ENCODE measurements around the gene SLC16A13.

SLC16A13 gene

GRCh38 chr17:7016886-7017826, 18.7 kb upstream of the SLC16A13 start:
- ChIA-PET POLR2A (interaction anchor here (1.4 kb wide), 1 partner anchor 18 kb away, joined by 7 read pairs; the partner anchor contains the start of gene SLC16A13), CTCF (interaction anchor here (1.0 kb wide), 1 partner anchor 103 kb away, joined by 3 read pairs; no protein-coding TSS in a partner anchor)
- TF ChIP-seq TARDBP (IDR thresholded peaks at IDR 0.05) = no peak
- DNase-seq (ENCODE audit: extremely low spot score) = no peak

DNA sequence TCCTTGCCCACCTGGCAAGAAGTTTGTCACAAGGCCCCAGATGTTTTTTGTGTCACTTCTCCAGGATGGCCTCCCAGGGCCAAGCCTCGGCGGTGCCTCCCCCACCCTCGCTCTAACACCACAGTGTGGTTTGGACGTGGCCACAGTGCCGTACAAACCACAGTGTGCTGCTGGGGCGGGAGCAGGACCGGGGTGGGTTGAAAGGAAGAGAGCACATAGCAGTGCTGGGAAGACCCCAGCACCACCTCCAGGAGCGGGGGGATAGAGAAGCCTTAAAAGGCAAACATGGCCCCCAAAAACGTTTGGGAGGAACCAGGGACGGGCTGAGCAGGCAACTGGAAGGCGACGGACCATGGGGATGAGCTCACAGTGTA, 18.0 kb upstream of the SLC16A13 start:
- no peak for DNase-seq (ENCODE audit: extremely low spot score)
- CTCF ChIA-PET = interaction anchor here (1.0 kb wide), 1 partner anchor 103 kb away, joined by 3 read pairs; no protein-coding TSS in a partner anchor
- POLR2A ChIA-PET = interaction anchor here (1.2 kb wide), 1 partner anchor 18 kb away, joined by 3 read pairs; the partner anchor contains the start of gene SLC16A13
- TF ChIP-seq HDGF (IDR thresholded peaks at IDR 0.05; ENCODE audit: borderline replicate concordance) = no peak
- TF ChIP-seq FOXA1 (IDR thresholded peaks at IDR 0.05) = no peak
- TF ChIP-seq, protein P1, sequence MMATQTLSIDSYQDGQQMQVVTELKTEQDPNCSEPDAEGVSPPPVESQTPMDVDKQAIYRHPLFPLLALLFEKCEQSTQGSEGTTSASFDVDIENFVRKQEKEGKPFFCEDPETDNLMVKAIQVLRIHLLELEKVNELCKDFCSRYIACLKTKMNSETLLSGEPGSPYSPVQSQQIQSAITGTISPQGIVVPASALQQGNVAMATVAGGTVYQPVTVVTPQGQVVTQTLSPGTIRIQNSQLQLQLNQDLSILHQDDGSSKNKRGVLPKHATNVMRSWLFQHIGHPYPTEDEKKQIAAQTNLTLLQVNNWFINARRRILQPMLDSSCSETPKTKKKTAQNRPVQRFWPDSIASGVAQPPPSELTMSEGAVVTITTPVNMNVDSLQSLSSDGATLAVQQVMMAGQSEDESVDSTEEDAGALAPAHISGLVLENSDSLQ (IDR thresholded peaks at IDR 0.05) = no peak
- no peak for TF ChIP-seq NFRKB (IDR thresholded peaks at IDR 0.05)
- TF ChIP-seq ELF4 (IDR thresholded peaks at IDR 0.05) = no peak
- no peak for TF ChIP-seq SUZ12 (IDR thresholded peaks at IDR 0.05)
- no peak for TF ChIP-seq BHLHE40 (IDR thresholded peaks at IDR 0.05; ENCODE audit: borderline replicate concordance)

DNA sequence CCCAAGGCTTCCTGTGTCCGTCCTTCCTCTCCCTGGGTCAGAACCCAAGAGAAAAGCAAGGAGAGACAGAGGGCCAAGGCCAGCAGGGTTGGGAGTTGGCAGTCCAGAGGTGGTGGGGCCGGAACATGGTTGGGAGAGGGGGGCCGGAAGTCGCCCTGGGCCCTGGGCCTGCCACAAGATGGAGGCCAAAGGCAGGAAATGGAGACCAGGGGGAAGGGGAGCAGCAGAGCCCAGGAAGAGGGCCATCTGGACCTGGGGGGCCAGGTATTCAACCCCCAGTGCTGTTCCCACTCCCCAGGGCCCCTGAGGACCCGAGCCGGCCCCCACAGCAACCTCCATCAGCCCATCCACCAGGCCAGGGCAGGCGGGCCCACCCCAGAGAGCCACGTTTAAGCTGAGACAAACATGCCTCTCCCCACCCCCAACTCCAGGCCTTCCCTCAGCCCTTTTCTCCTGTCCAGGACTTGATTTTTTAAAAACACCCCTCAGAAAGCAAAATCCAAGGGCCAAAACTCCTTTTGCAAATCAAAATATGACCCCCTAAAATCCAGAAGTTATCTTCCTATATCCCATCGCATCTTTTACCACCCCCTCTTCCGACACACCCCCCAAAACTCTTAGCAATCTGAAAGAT, 17.4 kb upstream of the SLC16A13 start:
- TF ChIP-seq FOXM1 (IDR thresholded peaks at IDR 0.05; ENCODE audit: borderline replicate concordance) (no peak), HDGF (IDR thresholded peaks at IDR 0.05; ENCODE audit: borderline replicate concordance) (no peak), TARDBP (IDR thresholded peaks at IDR 0.05) (no peak), SP1 (IDR thresholded peaks at IDR 0.05) (no peak), ZNF384 (IDR thresholded peaks at IDR 0.05) (no peak), FOXA1 (IDR thresholded peaks at IDR 0.05) (no peak), BHLHE40 (IDR thresholded peaks at IDR 0.05; ENCODE audit: borderline replicate concordance) (no peak), NFRKB (IDR thresholded peaks at IDR 0.05) (no peak), SUZ12 (IDR thresholded peaks at IDR 0.05) (no peak), FOXK2 (IDR thresholded peaks at IDR 0.05) (no peak), ELF4 (IDR thresholded peaks at IDR 0.05) (no peak), ARNT (IDR thresholded peaks at IDR 0.05) (no peak)
- TF ChIP-seq, protein P1 (IDR thresholded peaks at IDR 0.05) = no peak
- ChIA-PET POLR2A (interaction anchor here (1.2 kb wide), 1 partner anchor 17 kb away, joined by 3 read pairs; the partner anchor contains the start of gene SLC16A13), CTCF (no interaction called here)
- no peak for DNase-seq (ENCODE audit: extremely low spot score)

DNA sequence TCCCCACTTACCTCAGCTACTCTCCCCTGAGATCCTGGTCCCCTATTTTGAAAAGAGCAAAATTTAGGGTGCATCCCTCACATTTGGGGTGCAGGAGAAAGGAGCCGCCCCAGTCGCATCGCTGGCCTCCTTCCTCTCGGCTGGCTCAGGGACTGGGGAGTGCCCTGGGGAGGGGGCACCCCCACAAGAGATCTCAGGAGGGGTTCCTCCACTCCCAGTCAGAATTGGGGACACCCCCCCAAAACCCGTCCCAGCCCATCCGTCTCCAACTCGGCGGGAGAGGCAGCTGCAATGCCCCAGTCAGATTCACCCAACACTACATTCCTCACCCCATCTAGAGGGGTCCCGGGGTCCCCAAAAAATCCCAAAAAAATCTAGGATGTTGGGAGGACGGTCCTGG, 16.4 kb upstream of the SLC16A13 start:
- TF ChIP-seq ARNT (IDR thresholded peaks at IDR 0.05) (no peak), FOXA1 (IDR thresholded peaks at IDR 0.05) (no peak), FOXK2 (IDR thresholded peaks at IDR 0.05) (no peak), FOXM1 (IDR thresholded peaks at IDR 0.05; ENCODE audit: borderline replicate concordance) (no peak), LEF1 (IDR thresholded peaks at IDR 0.05; ENCODE audit: borderline replicate concordance) (no peak), NFRKB (IDR thresholded peaks at IDR 0.05) (no peak), TARDBP (IDR thresholded peaks at IDR 0.05) (no peak), SP1 (IDR thresholded peaks at IDR 0.05) (no peak), L3MBTL2 (conservative IDR thresholded peaks at IDR 0.05) (no peak)
- ChIA-PET POLR2A (interaction anchor here (3.4 kb wide), 1 partner anchor 16 kb away, joined by 19 read pairs; the partner anchor contains the start of gene SLC16A13), CTCF (interaction anchor here (1.0 kb wide), 1 partner anchor 26 kb away, joined by 4 read pairs; no protein-coding TSS in a partner anchor)
- DNase-seq (ENCODE audit: extremely low spot score) = no peak

GRCh38 chr17:7019839-7020519, 15.8 kb upstream of the SLC16A13 start:
- CTCF ChIA-PET = interaction anchor here (1.0 to 1.8 kb wide), 3 partner anchors 18 to 109 kb away, joined by 4 to 7 read pairs (median 4); no protein-coding TSS in a partner anchor
- peak; percentile 74 for DNase-seq (ENCODE audit: extremely low spot score)
- POLR2A ChIA-PET = interaction anchor here (1.0 to 3.4 kb wide), 2 partner anchors 16 to 106 kb away, joined by 4 to 19 read pairs; partner anchors contain the start of gene SLC16A13
- no peak for TF ChIP-seq FOXK2 (IDR thresholded peaks at IDR 0.05)
- TF ChIP-seq ZNF384 (IDR thresholded peaks at IDR 0.05) = peak; percentile 68; the same call in 1 of the 2 replicates

GRCh38 chr17:7020894-7021664, 14.7 kb upstream of the SLC16A13 start:
- ChIA-PET POLR2A (interaction anchor here (0.8 to 3.4 kb wide), 7 partner anchors 8 to 414 kb away, joined by 3 to 19 read pairs (median 4); partner anchors contain the start of genes RNASEK, SLC16A13 and TMEM102), CTCF (interaction anchor here (0.6 to 1.8 kb wide), 7 partner anchors 12 to 168 kb away, joined by 3 to 10 read pairs (median 4); partner anchors contain the start of gene SLC16A13)

More at GRCh38 chr17:7020894-7021664, 14.7 kb upstream of the SLC16A13 start:
- TF ChIP-seq FOXK2 (IDR thresholded peaks at IDR 0.05) = no peak
- TF ChIP-seq NFRKB (IDR thresholded peaks at IDR 0.05) = no peak
- TF ChIP-seq SP1 (IDR thresholded peaks at IDR 0.05) = no peak
- TF ChIP-seq ARNT (IDR thresholded peaks at IDR 0.05) = no peak
- no peak for TF ChIP-seq LEF1 (IDR thresholded peaks at IDR 0.05; ENCODE audit: borderline replicate concordance)
- TF ChIP-seq, protein P1 (IDR thresholded peaks at IDR 0.05) = no peak
- DNase-seq (ENCODE audit: extremely low spot score) = no peak
